ENCODE measurements around the gene HINFP. TPM values are rescaled to one million over a fixed set of nuclear protein-coding genes. Genes with fewer than 3 reads are reported as not detected.
A peak's percentile ranks its signal among the peaks of the same experiment; 100 is the strongest.

HINFP gene
- total and polyA plus RNA-seq, 2 of the 8 experiments (the other 6 are each of a cell fraction or from before 2014, with no cell fraction given), result 35.0 to 37.3 TPM

- Histone ChIP-seq H2BK15ac (ENCODE audit: low read length) (no peak overlapping the region), H2BK12ac (ENCODE audit: low read depth, low read length) (no peak overlapping the region; the same call in 1 of the 2 replicates), H3K4ac (replicated peaks; ENCODE audit: insufficient read length, low read depth, low read length) (no peak overlapping the region), H3K23me2 (ENCODE audit: low read depth, low read length) (peaks cover 12% of the 10 kb centered on the region; the same call in 1 of the 2 replicates), H3K79me2 (ENCODE audit: control insufficient read depth in 1 of 2, insufficient read depth in 2 of 2, low read length in 2 of 2) (no peaks in the 10 kb centered on the region), H3K14ac (ENCODE audit: insufficient read length) (no peak overlapping the region), H3K18ac (ENCODE audit: extremely low read depth, low read length) (no peak overlapping the region; the same call in 1 of the 2 replicates), H3K4me2 (ENCODE audit: insufficient read depth in 1 of 2, low read depth in 2 of 2, low read length in 2 of 2) (peak overlapping the region; percentile 90 to 96), H2BK5ac (ENCODE audit: low read depth, low read length) (no peak overlapping the region), H4K5ac (ENCODE audit: insufficient read length, low read depth, low read length) (no peak overlapping the region), H3K4me3 (ENCODE audit: extremely low read depth in 1 of 4, insufficient read depth in 2 of 4, low read depth in 3 of 4, low read length in 4 of 4) (peak overlapping the region; percentile 35 to 83 (median 66)), H3K9ac (replicated peaks in 1 of 4; ENCODE audit: extremely low read depth in 1 of 4, low read depth in 3 of 4, low read length in 3 of 4) (no peak overlapping the region), H2BK20ac (ENCODE audit: low read length) (no peak overlapping the region), H3K56ac (replicated peaks; ENCODE audit: insufficient read length, low read depth, low read length) (no peak overlapping the region), H3K79me1 (ENCODE audit: low read depth, low read length) (no peaks in the 10 kb centered on the region), H4K91ac (replicated peaks; ENCODE audit: insufficient read length, low read length) (no peak overlapping the region), H3K4me1 (replicated peaks in 1 of 4; ENCODE audit: control insufficient read depth in 3 of 4, insufficient read depth in 4 of 4, low read length in 3 of 4) (peaks cover 5 to 16% (median 11%) of the 10 kb centered on the region in 4 experiments), H3K36me3 (ENCODE audit: control insufficient read depth in 2 of 4, insufficient read depth in 4 of 4, low read length in 3 of 4) (no peaks in the 10 kb centered on the region), H3K23ac (ENCODE audit: insufficient read length) (no peak overlapping the region), H4K20me1 (replicated peaks in 1 of 2; ENCODE audit: control insufficient read depth in 1 of 2, insufficient read depth in 2 of 2, low read length in 2 of 2) (no peaks in the 10 kb centered on the region), H3K27me3 (replicated peaks in 1 of 4; ENCODE audit: control insufficient read depth in 3 of 4, extremely low read depth in 1 of 4, insufficient read depth in 3 of 4, low read length in 3 of 4) (peaks cover 16 to 42% (median 33%) of the 10 kb centered on the region in 4 experiments), H3K9me3 (ENCODE audit: insufficient read depth in 2 of 2, low read depth in 1 of 2, low read length in 1 of 2) (no peaks in the 10 kb centered on the region), H2AFZ (ENCODE audit: low read length) (peak overlapping the region; percentile 28), H4K8ac (ENCODE audit: extremely low read depth, insufficient read depth, low read length) (no peak overlapping the region), H3K27ac (ENCODE audit: low read depth, low read length) (no peak overlapping the region), H2AK5ac (ENCODE audit: low read depth, low read length) (no peak overlapping the region), H2BK120ac (replicated peaks; ENCODE audit: low read depth, low read length) (no peak overlapping the region)
- ChIA-PET CTCF (ENCODE audit: partially characterized antibody) (interaction anchor here (0.7 to 23.6 kb wide), 8 partner anchors 12 to 136 kb away, joined by 3 to 389 read pairs (median 7); partner anchors contain the start of genes CBL, NHERF4 and NLRX1), POLR2A (ENCODE audit: partially characterized antibody) (interaction anchor here (0.6 to 7.7 kb wide), 9 partner anchors 8 to 177 kb away, joined by 3 to 58 read pairs (median 4); partner anchors contain the start of genes DPAGT1, HINFP, HMBS and NLRX1)
- FAIRE-seq (no peak), DNase-seq (ENCODE audit: low read depth in 1 of 2, low spot score in 2 of 2) (peak in 1 of 2 experiments; percentile 68)
- WGBS, 2 experiments (ENCODE audit: extremely low coverage in 1 of 2, insufficient coverage in 1 of 2, insufficient read length in 1 of 2, insufficient replicate concordance in 2 of 2, low coverage in 1 of 2, low lambda C conversion rate in 2 of 2, missing lambda C conversion rate in 1 of 2), result 1% methylated on average over 16 of the region's 16 CpGs; no CpG with 5 or more reads in 1 of the 2 experiments
- TF ChIP-seq CBX8 (IDR thresholded peaks at IDR 0.05; ENCODE audit: borderline replicate concordance, low read depth, low read length) (no peak), POLR2AphosphoS5 (IDR thresholded peaks at IDR 0.05; ENCODE audit: low read depth, low read length) (no peak), EZH2 (IDR thresholded peaks at IDR 0.05; ENCODE audit: low read depth, low read length, severe bottlenecking) (peak; percentile 51), BCL11A (IDR thresholded peaks at IDR 0.05; ENCODE audit: low read depth in 2 of 2, low read length in 2 of 2) (no peak), CHD2 (IDR thresholded peaks at IDR 0.05; ENCODE audit: low read length) (no peak)
These were observed 27.3 kb downstream of the HINFP start for GRCh38 chr11:119148720-119149017.

Data from H1 (cell line).